Adrenal gland (tissue), 12 donors: ENCODE measurements around the gene SLIT3. TPM values are rescaled to one million over a fixed set of nuclear protein-coding genes. Genes with fewer than 3 reads are reported as not detected.

Experiments
- DNase-seq, 7 donors: peaks; one replicate each; pipeline ENCODE4 v3.0.0-alpha.2; 2019 to 2020
- H3K27ac ChIP-seq, 5 donors: fragments of 200-600 bp; sonication (generic) in 4 of 5; 1 replicate in 3 of 5; 2 replicates in 2 of 5; pipeline versions ENCODE4 v1.5.1 to v1.8.0; 2016 to 2020; ENCODE audit warnings: mild to moderate bottlenecking in 1 of 5
- H3K27me3 ChIP-seq: fragments of 200-600 bp; 2 replicates; pipeline ENCODE4 v1.8.0; 2021
- H3K36me3 ChIP-seq, 2 donors: fragments of 200-600 bp; replicated peaks in 1 of 2; 1 replicate in 1 of 2; 2 replicates in 1 of 2; pipeline versions ENCODE4 v1.5.1 to v1.8.0; 2018 to 2022
- H3K4me1 ChIP-seq, 2 donors: fragments of 200-600 bp; replicated peaks in 1 of 2; 1 replicate in 1 of 2; 2 replicates in 1 of 2; pipeline versions ENCODE4 v1.5.1 to v1.8.0; 2018 to 2021
- H3K4me3 ChIP-seq, 4 donors: fragments of 200-600 bp; sonication (generic) in 3 of 4; one replicate each; pipeline ENCODE4 v1.5.1; 2016 to 2018
- H3K9me3 ChIP-seq, 3 donors: fragments of 200-600 bp; sonication (generic) in 1 of 3; replicated peaks in 1 of 3; 1 replicate in 2 of 3; 2 replicates in 1 of 3; pipeline versions ENCODE4 v1.5.1 to v1.8.0; 2016 to 2021
- CTCF ChIP-seq, 6 experiments: fragments of 450-650 bp in 4 of 6; fragments of 200-600 bp in 2 of 6; sonication (generic) in 1 of 6; IDR thresholded peaks; 1 replicate in 5 of 6; 2 replicates in 1 of 6; pipeline versions ENCODE4 v1.5.1 to v1.8.0; 2016 to 2021; ENCODE audit warnings: antibody characterized with exemption in 6 of 6, mild to moderate bottlenecking in 2 of 6, moderate library complexity in 1 of 6
- POLR2A ChIP-seq, 2 donors: fragments of 450-650 bp; IDR thresholded peaks; one replicate each; pipeline ENCODE4 v1.6.1; 2017; ENCODE audit warnings: antibody characterized with exemption in 2 of 2, mild to moderate bottlenecking in 2 of 2, moderate library complexity in 1 of 2
- WGBS, 4 donors: extraction: QIAGEN DNeasy Blood & Tissue Kit in 2 of 4; methylation state at CpG; one replicate each; pipeline versions ENCODE4 v1.1.5 to v1.1.7; 2013 to 2017; 5-methylcytosine and 5-hydroxymethylcytosine counted together
- intact Hi-C, 2 donors: fragments of 100-400 bp; cut with DNase I; formaldehyde crosslinking; loops; one replicate each; pipeline versions ENCODE4 v1.14.1 to v1.15.0; 2022 to 2023
- polyA plus RNA-seq, 3 donors: library from polyadenylated mRNA; stranded (reverse); fragments of 200-250 nt in 2 of 3; fragments of 350-450 nt in 1 of 3; fragmentation: Illumina TruSeq in 1 of 3; extraction: RNeasy Lipid Tissue Mini Kit (QIAGEN cat#74804) in 1 of 3; gene quantifications; one replicate each; pipeline ENCODE4 v1.2.3, GENCODE V29; 2013 to 2014
- total RNA-seq, 9 donors: library from RNA; depleted of rRNA in 4 of 9; stranded (reverse); fragments of >200 nt in 4 of 9; fragments of 120-200 nt in 1 of 9; fragmentation: NEBNext Ultra II Directional in 1 of 9; extraction: Animal tissue kit (Norgen Biotek cat#: 25700) in 1 of 9; gene quantifications; one replicate each; pipeline versions ENCODE4 v1.1.0 to v1.2.4, GENCODE V29; 2013 to 2023
- donor health status: healthy with polysubstance abuse.
- donor health status: Bipolar disorder and iron deficiency.
- donor health status: DM: yes; HTN: yes; CAD: no.
- donor health status: DM: no; HTN: no; CAD: no.
- donor health status: DM: no; HTN: no; CAD: no.
- donor health status: DM: yes; HTN: yes; CAD: no.

The SLIT3 gene
- total and polyA plus RNA-seq, 12 donors: 10.0 to 94.1 (median 32.8) TPM

- intact Hi-C loops: no loop called here
- Histone ChIP-seq H3K27ac (no peak overlapping the region), H3K36me3 (no peaks in the 10 kb centered on the region), H3K4me1 (no peaks in the 10 kb centered on the region), H3K4me3 (no peak overlapping the region), H3K27me3 (peaks cover 2% of the 10 kb centered on the region), H3K9me3 (no peaks in the 10 kb centered on the region)
- 66 to 72% (median 70%) methylated on average over 19 to 25 of the region's 25 CpGs for WGBS, 4 donors
- no peak for TF ChIP-seq CTCF (IDR thresholded peaks at IDR 0.05)
- TF ChIP-seq POLR2A (IDR thresholded peaks at IDR 0.05): no peak
- DNase-seq: peak in 1 of 7 donors; percentile 68
Observed at GRCh38 chr5:168844016-168844921, 456.7 kb downstream of the SLIT3 start.

DNA sequence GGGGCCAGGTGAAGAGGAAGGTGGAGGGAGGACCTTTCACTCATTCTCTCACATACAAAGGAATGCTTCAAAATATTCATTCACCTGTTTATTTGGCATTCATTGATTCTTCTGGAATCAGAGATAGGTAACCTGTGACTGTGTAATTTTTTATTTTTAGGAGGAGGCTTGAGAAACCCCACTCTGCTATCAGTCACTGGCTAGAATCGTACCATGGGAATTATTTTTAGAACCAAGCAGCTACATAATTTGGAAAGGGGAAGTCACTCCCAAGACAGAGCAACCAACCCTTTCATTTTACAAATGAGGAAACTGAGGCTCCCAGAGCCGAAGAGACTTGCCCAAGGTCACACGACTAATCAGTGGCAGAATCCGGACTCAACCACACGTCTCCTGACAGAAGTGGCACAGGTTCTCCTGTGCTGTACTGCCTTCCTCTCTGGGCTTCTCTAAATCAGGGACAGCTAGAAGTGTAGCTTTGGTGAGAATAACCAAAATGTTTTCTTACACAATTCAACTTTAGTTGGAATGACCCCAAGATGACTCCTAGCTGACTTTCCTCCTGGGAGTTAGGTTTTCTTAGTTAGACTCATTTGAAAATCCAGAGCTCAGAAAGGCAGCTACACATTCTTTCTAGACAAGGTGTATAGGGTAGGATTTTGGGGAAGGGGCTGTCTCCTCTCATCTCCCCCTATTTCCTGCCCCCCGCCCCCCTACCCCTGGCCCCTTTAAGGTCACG, 457.5 kb downstream of the SLIT3 start:
- no peaks in the 10 kb centered on the region for H3K9me3 ChIP-seq
- no peak for DNase-seq
- H3K27me3 ChIP-seq: peaks cover 2% of the 10 kb centered on the region
- 46 to 55% (median 49%) methylated on average over 6 to 7 of the region's 7 CpGs for WGBS, 4 donors
- H3K4me1 ChIP-seq: no peaks in the 10 kb centered on the region
- no peak overlapping the region for H3K27ac ChIP-seq
- H3K4me3 ChIP-seq: no peak overlapping the region
- no peaks in the 10 kb centered on the region for H3K36me3 ChIP-seq
- intact Hi-C loops: no loop called here
- no peak for TF ChIP-seq POLR2A (IDR thresholded peaks at IDR 0.05)
- TF ChIP-seq CTCF (IDR thresholded peaks at IDR 0.05): no peak

DNA sequence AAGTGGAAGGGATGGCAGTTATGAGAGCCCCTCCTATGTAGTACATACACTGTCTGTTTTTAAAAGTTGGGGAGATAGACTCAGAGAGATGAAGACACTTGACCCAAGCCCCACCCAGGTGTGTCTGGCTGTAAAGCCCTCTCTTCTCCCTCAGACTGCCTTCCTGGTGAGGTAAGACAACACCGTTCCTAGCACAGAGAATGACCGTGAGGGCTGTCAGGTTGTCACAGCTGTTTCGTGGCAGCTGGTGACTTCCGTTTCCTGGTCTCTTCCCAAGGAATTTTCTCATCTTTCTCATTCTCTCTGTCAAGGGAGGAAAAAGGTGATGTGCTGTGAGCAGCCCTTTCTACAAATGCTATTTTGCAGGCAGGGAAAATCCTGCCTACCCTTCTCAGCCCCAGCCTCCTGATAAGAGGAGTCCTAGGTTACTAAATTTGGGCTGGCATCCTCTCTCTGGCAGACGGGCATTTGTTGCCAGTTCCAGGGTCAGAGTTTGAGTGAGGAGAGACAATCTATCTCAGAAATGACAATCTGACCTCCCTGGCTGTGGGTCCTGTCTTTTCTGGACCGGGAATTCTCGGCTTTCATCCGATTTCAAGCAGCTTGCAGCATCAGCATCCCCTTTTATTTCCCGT, 458.3 kb downstream of the SLIT3 start:
- no peak overlapping the region for H3K4me3 ChIP-seq
- peak overlapping the region in 1 of 5 donors; percentile 12 for H3K27ac ChIP-seq
- peak in 1 of 7 donors; percentile 51 for DNase-seq
- peaks cover 2% of the 10 kb centered on the region for H3K27me3 ChIP-seq
- 57 to 71% (median 62%) methylated on average over 9 of the region's 9 CpGs for WGBS, 4 donors
- no peaks in the 10 kb centered on the region for H3K9me3 ChIP-seq
- TF ChIP-seq POLR2A (IDR thresholded peaks at IDR 0.05): no peak
- no peak for TF ChIP-seq CTCF (IDR thresholded peaks at IDR 0.05)
- intact Hi-C loops: no loop called here
- H3K36me3 ChIP-seq: no peaks in the 10 kb centered on the region
- H3K4me1 ChIP-seq: no peaks in the 10 kb centered on the region

- H3K27ac ChIP-seq: no peak overlapping the region
- no peaks in the 10 kb centered on the region for H3K9me3 ChIP-seq
- no peak for DNase-seq
- intact Hi-C loops: no loop called here
- H3K36me3 ChIP-seq: no peaks in the 10 kb centered on the region
- H3K4me3 ChIP-seq: no peak overlapping the region
- WGBS, 4 donors: 65 to 89% (median 81%) methylated on average over 3 of the region's 3 CpGs
- TF ChIP-seq POLR2A (IDR thresholded peaks at IDR 0.05) (no peak), CTCF (IDR thresholded peaks at IDR 0.05) (no peak)
- no peaks in the 10 kb centered on the region for H3K4me1 ChIP-seq
- no peaks in the 10 kb centered on the region for H3K27me3 ChIP-seq
Observed at GRCh38 chr5:168837852-168838251, 463.1 kb downstream of the SLIT3 start.
